ENCODE data around the gene UGT1A9. TPM values are rescaled to one million over a fixed set of nuclear protein-coding genes. Genes with fewer than 3 reads are reported as not detected.

The UGT1A9 gene
- total and polyA plus RNA-seq, 10 of the 15 experiments (the other 5 are each of a cell fraction or from before 2014, with no cell fraction given): 0.07 TPM; not detected in 9

GRCh38 chr2:233817361-233817911, 145.7 kb downstream of the UGT1A9 start:
- Histone ChIP-seq H2AFZ (ENCODE audit: control insufficient read depth, low read depth, low read length) (no peak overlapping the region), H3K4me1 (ENCODE audit: control insufficient read depth, insufficient read depth, low read length) (no peaks in the 10 kb centered on the region), H3K27me3 (replicated peaks in 1 of 2; ENCODE audit: control insufficient read depth in 2 of 2, insufficient read depth in 2 of 2, low read length in 1 of 2) (no peaks in the 10 kb centered on the region; a peak in 3 of 4 replicates), H3K79me2 (ENCODE audit: control insufficient read depth, insufficient read depth, low read length) (no peaks in the 10 kb centered on the region), H3K4me2 (ENCODE audit: control insufficient read depth, insufficient read depth) (no peak overlapping the region), H3K36me3 (ENCODE audit: control insufficient read depth in 2 of 2, insufficient read depth in 2 of 2, low read length in 1 of 2) (no peaks in the 10 kb centered on the region), H4K20me1 (ENCODE audit: control insufficient read depth, insufficient read depth) (no peaks in the 10 kb centered on the region), H3K9ac (ENCODE audit: control insufficient read depth, insufficient read depth, low read length) (no peak overlapping the region), H3K9me3 (replicated peaks; ENCODE audit: control insufficient read depth, insufficient read depth, low read length) (no peaks in the 10 kb centered on the region), H3K27ac (ENCODE audit: control insufficient read depth, insufficient read depth) (no peak overlapping the region), H3K4me3 (no peak overlapping the region)
- TF ChIP-seq CHD2 (IDR thresholded peaks at IDR 0.05; ENCODE audit: borderline replicate concordance, low read depth, low read length): no peak
- WGBS (ENCODE audit: insufficient coverage, insufficient replicate concordance, low lambda C conversion rate, missing lambda C conversion rate): 26% methylated on average over 3 of the region's 3 CpGs
- DNase-seq (ENCODE audit: low read depth, low spot score): no peak
- intact Hi-C loops (cut with micrococcal nuclease; ENCODE audit: unreplicated experiment): no loop called here
- ChIA-PET POLR2A (no interaction called here), RAD21 (ENCODE audit: unreplicated experiment) (no interaction called here), CTCF (no interaction called here), SMC1A (ENCODE audit: uncharacterized antibody, unreplicated experiment) (no interaction called here)
- in situ Hi-C loops (cut with MboI): no loop called here
- ATAC-seq: no peak
- no TSS peak for BruUV-seq (replicated peaks)
- FAIRE-seq: no peak

- ChIA-PET POLR2A (no interaction called here), CTCF (no interaction called here), SMC1A (ENCODE audit: uncharacterized antibody, unreplicated experiment) (no interaction called here), RAD21 (ENCODE audit: unreplicated experiment) (no interaction called here)
- Histone ChIP-seq H4K20me1 (ENCODE audit: control insufficient read depth, insufficient read depth) (no peaks in the 10 kb centered on the region), H3K4me1 (ENCODE audit: control insufficient read depth, insufficient read depth, low read length) (no peaks in the 10 kb centered on the region), H3K27me3 (replicated peaks in 1 of 2; ENCODE audit: control insufficient read depth in 2 of 2, insufficient read depth in 2 of 2, low read length in 1 of 2) (no peaks in the 10 kb centered on the region; a peak in 3 of 4 replicates), H3K79me2 (ENCODE audit: control insufficient read depth, insufficient read depth, low read length) (no peaks in the 10 kb centered on the region), H3K4me3 (no peak overlapping the region), H3K4me2 (ENCODE audit: control insufficient read depth, insufficient read depth) (no peak overlapping the region), H3K9ac (ENCODE audit: control insufficient read depth, insufficient read depth, low read length) (no peak overlapping the region), H3K27ac (ENCODE audit: control insufficient read depth, insufficient read depth) (no peak overlapping the region), H3K36me3 (ENCODE audit: control insufficient read depth in 2 of 2, insufficient read depth in 2 of 2, low read length in 1 of 2) (no peaks in the 10 kb centered on the region), H3K9me3 (replicated peaks; ENCODE audit: control insufficient read depth, insufficient read depth, low read length) (no peaks in the 10 kb centered on the region), H2AFZ (ENCODE audit: control insufficient read depth, low read depth, low read length) (no peak overlapping the region)
- in situ Hi-C loops (cut with MboI): no loop called here
- intact Hi-C loops (cut with micrococcal nuclease; ENCODE audit: unreplicated experiment): no loop called here
- ATAC-seq (no peak), FAIRE-seq (no peak), DNase-seq (ENCODE audit: low read depth, low spot score) (no peak)
- WGBS (ENCODE audit: insufficient coverage, insufficient replicate concordance, low lambda C conversion rate, missing lambda C conversion rate): 29% methylated on average over 11 of the region's 11 CpGs
- BruUV-seq (replicated peaks): no TSS peak
- TF ChIP-seq RELB (IDR thresholded peaks at IDR 0.05; ENCODE audit: low read depth) (no peak), SMAD5 (IDR thresholded peaks at IDR 0.05; ENCODE audit: low read depth) (no peak), RB1 (IDR thresholded peaks at IDR 0.05; ENCODE audit: borderline replicate concordance) (no peak), E2F8 (IDR thresholded peaks at IDR 0.05; ENCODE audit: low read depth, partially characterized antibody) (no peak), YBX1 (IDR thresholded peaks at IDR 0.05) (no peak), POLR2A (IDR thresholded peaks at IDR 0.05; ENCODE audit: low read depth, low read length) (no peak), ZNF207 (IDR thresholded peaks at IDR 0.05; ENCODE audit: borderline replicate concordance) (no peak), SIN3A (IDR thresholded peaks at IDR 0.05; ENCODE audit: low read depth, low read length) (no peak), MYB (IDR thresholded peaks at IDR 0.05; ENCODE audit: borderline replicate concordance, low read depth, low read length) (no peak), IRF3 (IDR thresholded peaks at IDR 0.05) (no peak), BACH1 (IDR thresholded peaks at IDR 0.05; ENCODE audit: borderline replicate concordance) (no peak), PML (IDR thresholded peaks at IDR 0.05; ENCODE audit: low read length) (no peak)
Measured at GRCh38 chr2:233817995-233818638, 146.4 kb downstream of the UGT1A9 start.
